GM19467 (cell line): ENCODE data around the gene MGAT4B.
A peak's percentile ranks its signal among the peaks of the same experiment; 100 is the strongest.
"Not testable (repeated sequence)": the region's sequence is repeated elsewhere in the genome, so short reads cannot be mapped to it uniquely, and the experiment has no call there.

Source experiments
- ATAC-seq: cut with Tn5 transposase; IDR thresholded peaks from one replicate; pipeline ENCODE4 v1.9.1; 2021; ENCODE audit warnings: mild to moderate bottlenecking, moderate library complexity; ENCODE audit not compliant: unreplicated experiment

Gene MGAT4B

DNA sequence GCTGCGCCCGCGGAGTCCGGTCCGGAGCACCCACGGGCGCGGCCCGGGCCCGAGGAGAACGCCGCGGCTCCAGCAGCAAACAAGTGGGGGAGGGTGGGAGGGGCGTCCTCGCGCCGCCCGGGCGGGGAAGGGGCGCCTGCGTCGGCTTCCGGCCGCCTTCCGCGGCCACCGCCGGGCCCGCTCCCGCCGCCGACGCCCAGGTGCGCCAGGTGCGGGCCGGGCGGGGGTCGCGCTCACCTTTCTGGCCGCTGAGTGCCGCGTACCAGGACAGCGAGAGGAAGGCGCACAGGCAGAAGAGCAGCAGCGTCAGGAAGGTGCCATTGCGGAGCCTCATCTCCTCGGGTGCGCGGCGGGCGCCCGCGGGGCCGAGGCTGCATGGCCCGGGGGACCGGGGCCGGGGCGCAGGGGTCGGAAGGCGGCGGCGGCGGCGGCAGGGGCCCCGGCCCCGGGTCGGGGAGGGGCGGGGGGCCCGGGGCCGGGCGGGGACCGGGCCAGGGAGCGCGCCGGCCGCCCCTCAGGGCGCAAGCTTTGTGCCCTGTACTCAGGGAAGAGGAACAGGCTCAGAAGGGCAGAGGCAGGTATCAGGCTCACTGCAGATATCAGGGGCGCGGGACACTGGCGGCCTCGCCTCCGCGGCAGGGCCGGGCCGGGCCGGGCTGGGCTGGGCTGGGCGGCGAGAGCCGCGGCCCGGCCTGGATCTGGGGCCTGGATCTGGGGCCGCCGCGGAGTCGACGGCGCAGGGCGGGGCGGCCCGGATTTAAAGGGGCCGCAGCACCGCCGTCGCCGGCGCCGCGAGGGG, at the start of gene MGAT4B:
Gene MGAT4B (minus strand): TSS at position 617 of the 799 bp plus-strand sequence. CDS start 283 bp downstream, at position 334.
- ATAC-seq: peak; percentile 60

- no peak for ATAC-seq
Observed at GRCh38 chr5:179854356-179854755, 47.7 kb upstream of the MGAT4B start.

- ATAC-seq: peak; percentile 83
Observed at GRCh38 chr5:179852993-179853547, 46.4 kb upstream of the MGAT4B start.

GRCh38 chr5:179841621-179842020, 35.0 kb upstream of the MGAT4B start:
- ATAC-seq: no peak

- ATAC-seq: no peak
Observed at GRCh38 chr5:179840766-179841165, 34.1 kb upstream of the MGAT4B start.

DNA sequence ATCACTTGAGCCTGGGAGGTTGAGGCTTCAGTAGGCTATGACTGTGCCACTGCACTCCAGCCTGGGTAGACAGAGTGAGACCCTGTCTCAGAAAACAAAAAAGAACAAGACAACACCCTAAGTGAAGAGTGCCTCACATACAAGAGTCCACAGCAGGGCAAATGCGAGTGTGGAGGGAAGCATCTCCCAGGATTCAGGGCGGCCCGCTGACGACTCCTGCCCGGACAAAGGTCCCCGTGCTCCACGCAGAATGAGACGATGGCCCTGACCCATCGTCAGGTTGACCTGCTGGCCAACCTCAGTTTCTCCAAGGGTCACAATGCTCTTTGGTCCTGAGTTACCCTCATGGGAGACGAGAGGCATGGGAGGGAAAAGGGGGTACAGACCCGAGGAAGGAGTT, 33.7 kb upstream of the MGAT4B start:
- no peak for ATAC-seq

DNA sequence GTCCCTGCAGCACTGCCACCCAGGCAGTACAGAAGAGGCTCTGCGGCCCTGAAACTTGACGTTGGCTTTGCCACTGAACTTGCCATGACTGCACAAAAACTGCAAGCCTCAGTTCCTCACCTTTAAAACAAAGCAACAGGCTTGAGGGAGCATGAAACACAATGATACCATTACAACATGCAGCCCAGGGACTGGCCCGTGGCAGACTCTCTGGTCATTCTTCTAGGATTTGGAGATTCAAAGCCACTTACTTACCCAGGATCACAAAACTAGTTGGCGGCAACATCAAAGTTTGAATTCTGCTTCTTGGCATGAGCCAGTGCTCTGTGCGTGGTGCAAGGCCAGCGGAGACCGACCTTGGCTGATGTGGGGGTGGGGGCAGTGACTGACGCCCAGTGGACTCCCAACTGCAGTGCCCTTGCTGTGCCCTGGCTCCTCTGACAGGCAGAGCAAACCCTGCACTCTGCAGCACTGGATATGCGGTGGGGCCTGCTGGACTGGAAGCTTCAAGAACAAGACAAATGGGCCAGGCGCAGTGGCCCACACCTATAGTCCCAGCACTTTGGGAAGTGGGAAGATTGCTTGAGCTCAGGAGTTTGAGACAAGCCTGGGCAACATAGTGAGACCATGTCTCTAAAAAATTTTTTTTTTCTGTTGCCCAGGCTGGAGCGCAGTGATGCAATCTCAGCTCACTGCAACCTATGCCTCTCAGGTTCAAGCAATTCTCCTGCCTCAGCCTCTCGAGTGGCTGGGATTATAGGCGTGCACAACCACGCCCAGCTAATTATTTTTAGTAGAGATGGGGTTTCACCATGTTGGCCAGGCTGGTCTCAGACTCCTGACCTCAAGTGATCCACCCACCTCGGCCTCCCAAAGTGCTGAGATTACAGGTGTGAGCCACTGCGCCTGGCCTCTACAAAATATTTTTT, 32.9 kb upstream of the MGAT4B start:
- ATAC-seq: no peak

DNA sequence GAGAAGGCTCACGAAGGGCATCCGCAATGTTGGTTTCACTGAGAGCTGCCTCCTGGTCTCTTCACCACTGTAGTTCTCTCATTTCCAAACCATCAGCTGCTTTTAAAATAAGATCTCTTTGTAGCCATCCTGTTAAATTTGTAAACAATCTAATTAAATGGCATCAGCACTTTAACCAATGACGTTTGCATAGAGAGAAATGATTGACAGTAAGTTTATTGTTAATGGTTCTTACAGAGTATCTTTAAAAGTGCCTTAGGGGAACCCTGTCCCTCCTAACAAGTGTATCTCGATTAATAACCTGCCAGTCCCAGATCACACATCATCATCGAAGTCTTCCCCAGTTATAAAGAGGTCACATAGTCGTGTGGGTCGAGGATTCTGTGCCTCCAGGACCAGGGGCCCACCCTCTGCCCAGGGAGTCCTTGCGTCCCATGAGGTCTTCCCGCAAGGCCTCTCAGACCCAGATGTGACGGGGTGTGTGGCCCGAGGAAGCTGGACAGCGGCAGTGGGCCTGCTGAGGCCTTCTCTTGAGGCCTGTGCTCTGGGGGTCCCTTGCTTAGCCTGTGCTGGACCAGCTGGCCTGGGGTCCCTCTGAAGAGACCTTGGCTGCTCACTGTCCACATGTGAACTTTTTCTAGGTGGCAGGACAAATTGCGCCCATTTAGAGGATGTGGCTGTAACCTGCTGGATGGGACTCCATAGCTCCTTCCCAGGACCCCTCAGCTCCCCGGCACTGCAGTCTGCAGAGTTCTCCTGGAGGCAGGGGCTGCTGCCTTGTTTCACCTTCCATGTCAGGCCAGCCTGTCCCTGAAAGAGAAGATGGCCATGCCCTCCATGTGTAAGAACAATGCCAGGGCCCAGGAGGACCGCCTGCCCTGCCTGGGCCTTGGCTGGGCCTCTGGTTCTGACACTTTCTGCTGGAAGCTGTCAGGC, 30.7 kb upstream of the MGAT4B start:
- ATAC-seq: no peak

DNA sequence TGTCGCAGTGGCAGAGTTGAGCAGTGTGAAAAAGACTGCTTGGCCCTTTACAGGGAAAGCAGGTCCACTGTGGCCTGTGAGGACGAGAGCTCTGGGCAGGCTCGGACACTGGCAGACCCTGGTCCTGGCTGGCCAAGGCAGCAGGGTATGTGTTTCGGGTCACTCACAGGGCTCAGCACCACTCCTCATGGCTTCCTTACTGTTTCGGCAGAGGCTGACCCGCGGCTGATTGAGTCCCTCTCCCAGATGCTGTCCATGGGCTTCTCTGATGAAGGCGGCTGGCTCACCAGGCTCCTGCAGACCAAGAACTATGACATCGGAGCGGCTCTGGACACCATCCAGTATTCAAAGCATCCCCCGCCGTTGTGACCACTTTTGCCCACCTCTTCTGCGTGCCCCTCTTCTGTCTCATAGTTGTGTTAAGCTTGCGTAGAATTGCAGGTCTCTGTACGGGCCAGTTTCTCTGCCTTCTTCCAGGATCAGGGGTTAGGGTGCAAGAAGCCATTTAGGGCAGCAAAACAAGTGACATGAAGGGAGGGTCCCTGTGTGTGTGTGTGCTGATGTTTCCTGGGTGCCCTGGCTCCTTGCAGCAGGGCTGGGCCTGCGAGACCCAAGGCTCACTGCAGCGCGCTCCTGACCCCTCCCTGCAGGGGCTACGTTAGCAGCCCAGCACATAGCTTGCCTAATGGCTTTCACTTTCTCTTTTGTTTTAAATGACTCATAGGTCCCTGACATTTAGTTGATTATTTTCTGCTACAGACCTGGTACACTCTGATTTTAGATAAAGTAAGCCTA, 29.8 kb upstream of the MGAT4B start:
- no peak for ATAC-seq

DNA sequence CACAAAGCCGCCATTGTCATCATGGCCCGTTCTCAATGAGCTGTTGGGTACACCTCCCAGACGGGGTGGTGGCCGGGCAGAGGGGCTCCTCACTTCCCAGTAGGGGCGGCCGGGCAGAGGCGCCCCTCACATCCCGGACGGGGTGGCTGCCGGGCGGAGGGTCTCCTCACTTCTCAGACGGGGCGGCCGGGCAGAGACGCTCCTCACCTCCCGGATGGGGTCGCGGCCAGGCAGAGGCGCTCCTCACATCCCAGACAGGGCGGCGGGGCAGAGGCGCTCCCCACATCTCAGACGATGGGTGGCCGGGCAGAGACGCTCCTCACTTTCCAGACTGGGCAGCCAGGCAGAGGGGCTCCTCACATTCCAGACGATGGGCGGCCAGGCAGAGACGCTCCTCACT, 28.2 kb upstream of the MGAT4B start:
- ATAC-seq: not testable (repeated sequence)

GRCh38 chr5:179834120-179834519, 27.5 kb upstream of the MGAT4B start:
- ATAC-seq: no peak

GRCh38 chr5:179833709-179834070, 27.0 kb upstream of the MGAT4B start:
- no peak for ATAC-seq

GRCh38 chr5:179833056-179833708, 26.5 kb upstream of the MGAT4B start:
- ATAC-seq: no peak

DNA sequence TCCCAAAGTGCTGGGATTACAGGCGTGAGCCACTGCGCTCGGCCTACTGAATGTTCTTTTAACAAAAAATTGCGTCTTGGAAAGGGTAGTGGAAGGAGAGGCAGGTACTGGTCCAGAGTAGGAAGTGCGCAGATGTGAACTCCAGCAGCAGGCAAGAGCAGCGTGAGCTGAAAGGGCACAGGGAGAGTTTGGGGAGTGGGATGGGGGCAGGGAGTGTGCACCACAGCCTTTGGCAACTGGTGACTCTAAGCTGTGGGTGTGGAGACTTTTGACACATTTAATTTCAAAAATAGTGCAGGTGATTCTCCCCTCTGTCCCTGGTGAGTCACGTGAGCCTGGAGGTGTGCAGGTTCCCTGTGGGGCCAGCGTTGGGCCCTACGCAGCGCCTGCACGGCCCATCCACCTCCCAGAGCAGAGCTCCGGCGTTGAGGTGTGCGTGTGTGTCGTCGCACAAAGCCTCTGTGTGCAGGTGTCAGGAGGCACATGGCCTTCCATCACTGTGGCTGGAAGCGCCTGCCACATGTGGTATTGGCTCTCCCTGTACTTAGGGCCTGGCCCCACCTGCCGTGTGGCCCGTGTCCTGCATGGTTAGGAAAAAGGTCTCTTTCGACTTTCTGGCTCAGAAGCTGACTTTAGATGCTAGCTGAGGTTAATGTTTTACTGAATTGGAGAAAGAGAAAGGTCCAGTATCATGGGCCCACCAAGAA, 25.5 kb upstream of the MGAT4B start:
- no peak for ATAC-seq

GRCh38 chr5:179830818-179831468, 24.3 kb upstream of the MGAT4B start:
- ATAC-seq: no peak

- ATAC-seq: no peak
Observed at GRCh38 chr5:179829732-179830435, 23.2 kb upstream of the MGAT4B start.

GRCh38 chr5:179828756-179829421, 22.2 kb upstream of the MGAT4B start:
- no peak for ATAC-seq
